ENCODE measurements around the gene ZNF770. TPM values are rescaled to one million over a fixed set of nuclear protein-coding genes. Genes with fewer than 3 reads are reported as not detected.

Gene ZNF770
- total and polyA plus RNA-seq, 9 of the 15 experiments (the other 6 are each of a cell fraction or from before 2014, with no cell fraction given): 3.4 to 50.8 (median 40.3) TPM

- TF ChIP-seq, protein P1, sequence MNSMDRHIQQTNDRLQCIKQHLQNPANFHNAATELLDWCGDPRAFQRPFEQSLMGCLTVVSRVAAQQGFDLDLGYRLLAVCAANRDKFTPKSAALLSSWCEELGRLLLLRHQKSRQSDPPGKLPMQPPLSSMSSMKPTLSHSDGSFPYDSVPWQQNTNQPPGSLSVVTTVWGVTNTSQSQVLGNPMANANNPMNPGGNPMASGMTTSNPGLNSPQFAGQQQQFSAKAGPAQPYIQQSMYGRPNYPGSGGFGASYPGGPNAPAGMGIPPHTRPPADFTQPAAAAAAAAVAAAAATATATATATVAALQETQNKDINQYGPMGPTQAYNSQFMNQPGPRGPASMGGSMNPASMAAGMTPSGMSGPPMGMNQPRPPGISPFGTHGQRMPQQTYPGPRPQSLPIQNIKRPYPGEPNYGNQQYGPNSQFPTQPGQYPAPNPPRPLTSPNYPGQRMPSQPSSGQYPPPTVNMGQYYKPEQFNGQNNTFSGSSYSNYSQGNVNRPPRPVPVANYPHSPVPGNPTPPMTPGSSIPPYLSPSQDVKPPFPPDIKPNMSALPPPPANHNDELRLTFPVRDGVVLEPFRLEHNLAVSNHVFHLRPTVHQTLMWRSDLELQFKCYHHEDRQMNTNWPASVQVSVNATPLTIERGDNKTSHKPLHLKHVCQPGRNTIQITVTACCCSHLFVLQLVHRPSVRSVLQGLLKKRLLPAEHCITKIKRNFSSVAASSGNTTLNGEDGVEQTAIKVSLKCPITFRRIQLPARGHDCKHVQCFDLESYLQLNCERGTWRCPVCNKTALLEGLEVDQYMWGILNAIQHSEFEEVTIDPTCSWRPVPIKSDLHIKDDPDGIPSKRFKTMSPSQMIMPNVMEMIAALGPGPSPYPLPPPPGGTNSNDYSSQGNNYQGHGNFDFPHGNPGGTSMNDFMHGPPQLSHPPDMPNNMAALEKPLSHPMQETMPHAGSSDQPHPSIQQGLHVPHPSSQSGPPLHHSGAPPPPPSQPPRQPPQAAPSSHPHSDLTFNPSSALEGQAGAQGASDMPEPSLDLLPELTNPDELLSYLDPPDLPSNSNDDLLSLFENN (IDR thresholded peaks at IDR 0.05; ENCODE audit: low read depth in 2 of 2, low read length in 2 of 2): 0 out of 4 replicates have a peak, but pooled peaks of 1 of the 2 experiments have one; percentile 16
- TF ChIP-seq DIDO1 (tag; IDR thresholded peaks at IDR 0.05; ENCODE audit: low read depth): peak; percentile 56; the same call in 1 of the 2 replicates
- no peak for TF ChIP-seq LARP7 (IDR thresholded peaks at IDR 0.05)
- no peak for TF ChIP-seq ZNF695 (CRISPR knock-in tag; IDR thresholded peaks at IDR 0.05)
- TF ChIP-seq KLF13 (tag; IDR thresholded peaks at IDR 0.05; ENCODE audit: borderline replicate concordance, low read depth): 0 out of 2 replicates have a peak, but pooled peaks have one; percentile 59
- TF ChIP-seq RBM15 (IDR thresholded peaks at IDR 0.05; ENCODE audit: insufficient read depth, low read length): no peak
- TF ChIP-seq GABPA (tag; conservative IDR thresholded peaks at IDR 0.05; ENCODE audit: low read depth): peak; percentile 91
- no peak for TF ChIP-seq NFE2L1 (tag; IDR thresholded peaks at IDR 0.05; ENCODE audit: borderline replicate concordance, low read depth)
- no peak for TF ChIP-seq CSDE1 (IDR thresholded peaks at IDR 0.05)
- TF ChIP-seq, protein P2, sequence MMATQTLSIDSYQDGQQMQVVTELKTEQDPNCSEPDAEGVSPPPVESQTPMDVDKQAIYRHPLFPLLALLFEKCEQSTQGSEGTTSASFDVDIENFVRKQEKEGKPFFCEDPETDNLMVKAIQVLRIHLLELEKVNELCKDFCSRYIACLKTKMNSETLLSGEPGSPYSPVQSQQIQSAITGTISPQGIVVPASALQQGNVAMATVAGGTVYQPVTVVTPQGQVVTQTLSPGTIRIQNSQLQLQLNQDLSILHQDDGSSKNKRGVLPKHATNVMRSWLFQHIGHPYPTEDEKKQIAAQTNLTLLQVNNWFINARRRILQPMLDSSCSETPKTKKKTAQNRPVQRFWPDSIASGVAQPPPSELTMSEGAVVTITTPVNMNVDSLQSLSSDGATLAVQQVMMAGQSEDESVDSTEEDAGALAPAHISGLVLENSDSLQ (IDR thresholded peaks at IDR 0.05): no peak
- TF ChIP-seq, protein P3, sequence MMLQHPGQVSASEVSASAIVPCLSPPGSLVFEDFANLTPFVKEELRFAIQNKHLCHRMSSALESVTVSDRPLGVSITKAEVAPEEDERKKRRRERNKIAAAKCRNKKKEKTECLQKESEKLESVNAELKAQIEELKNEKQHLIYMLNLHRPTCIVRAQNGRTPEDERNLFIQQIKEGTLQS (IDR thresholded peaks at IDR 0.05): no peak
- TF ChIP-seq, protein P3 (CRISPR knock-in tag; conservative IDR thresholded peaks at IDR 0.05): 0 out of 2 replicates have a peak, but pooled peaks have one; percentile 59
- TF ChIP-seq RBM22 (IDR thresholded peaks at IDR 0.05; ENCODE audit: low read depth, low read length, poor library complexity, severe bottlenecking): peak; percentile 58
- TF ChIP-seq, protein P4, sequence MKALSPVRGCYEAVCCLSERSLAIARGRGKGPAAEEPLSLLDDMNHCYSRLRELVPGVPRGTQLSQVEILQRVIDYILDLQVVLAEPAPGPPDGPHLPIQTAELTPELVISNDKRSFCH (CRISPR knock-in tag; IDR thresholded peaks at IDR 0.05): no peak
- TF ChIP-seq, protein P4 (tag; IDR thresholded peaks at IDR 0.05): peak; percentile 87
- peak; percentile 98 for TF ChIP-seq POLR2G (IDR thresholded peaks at IDR 0.05; ENCODE audit: low read depth, low read length)
- no peak for TF ChIP-seq TEAD2 (tag; IDR thresholded peaks at IDR 0.05)
- TF ChIP-seq, protein P5, sequence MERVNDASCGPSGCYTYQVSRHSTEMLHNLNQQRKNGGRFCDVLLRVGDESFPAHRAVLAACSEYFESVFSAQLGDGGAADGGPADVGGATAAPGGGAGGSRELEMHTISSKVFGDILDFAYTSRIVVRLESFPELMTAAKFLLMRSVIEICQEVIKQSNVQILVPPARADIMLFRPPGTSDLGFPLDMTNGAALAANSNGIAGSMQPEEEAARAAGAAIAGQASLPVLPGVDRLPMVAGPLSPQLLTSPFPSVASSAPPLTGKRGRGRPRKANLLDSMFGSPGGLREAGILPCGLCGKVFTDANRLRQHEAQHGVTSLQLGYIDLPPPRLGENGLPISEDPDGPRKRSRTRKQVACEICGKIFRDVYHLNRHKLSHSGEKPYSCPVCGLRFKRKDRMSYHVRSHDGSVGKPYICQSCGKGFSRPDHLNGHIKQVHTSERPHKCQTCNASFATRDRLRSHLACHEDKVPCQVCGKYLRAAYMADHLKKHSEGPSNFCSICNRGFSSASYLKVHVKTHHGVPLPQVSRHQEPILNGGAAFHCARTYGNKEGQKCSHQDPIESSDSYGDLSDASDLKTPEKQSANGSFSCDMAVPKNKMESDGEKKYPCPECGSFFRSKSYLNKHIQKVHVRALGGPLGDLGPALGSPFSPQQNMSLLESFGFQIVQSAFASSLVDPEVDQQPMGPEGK (CRISPR knock-in tag; IDR thresholded peaks at IDR 0.05; ENCODE audit: borderline replicate concordance): no peak
- no peak for TF ChIP-seq ZNF324 (CRISPR knock-in tag; IDR thresholded peaks at IDR 0.05)
Measured at GRCh38 chr15:34988027-34988902, at the start of gene ZNF770 (continued).

Measured in K562 (cell line).